ENCODE data around the gene BIRC6.

DNA sequence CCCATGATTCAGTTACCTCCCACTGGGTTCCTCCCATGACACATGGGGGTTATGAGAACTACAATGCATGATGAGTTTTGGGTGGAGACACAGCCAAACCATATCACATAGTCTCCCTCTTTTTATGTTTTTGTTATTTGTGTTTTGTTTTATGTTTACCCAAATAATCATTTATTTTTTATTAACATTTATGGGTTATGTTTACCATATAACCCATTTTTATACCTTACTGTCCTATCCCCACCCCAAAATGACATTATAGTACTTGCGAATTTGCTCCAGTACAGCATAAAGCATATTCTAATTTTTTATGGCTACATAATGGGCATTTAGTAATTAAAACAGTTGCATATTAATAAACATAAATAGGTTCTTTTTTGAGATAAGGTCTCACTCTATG, 209.1 kb downstream of the BIRC6 start:
- TF ChIP-seq, protein P1, sequence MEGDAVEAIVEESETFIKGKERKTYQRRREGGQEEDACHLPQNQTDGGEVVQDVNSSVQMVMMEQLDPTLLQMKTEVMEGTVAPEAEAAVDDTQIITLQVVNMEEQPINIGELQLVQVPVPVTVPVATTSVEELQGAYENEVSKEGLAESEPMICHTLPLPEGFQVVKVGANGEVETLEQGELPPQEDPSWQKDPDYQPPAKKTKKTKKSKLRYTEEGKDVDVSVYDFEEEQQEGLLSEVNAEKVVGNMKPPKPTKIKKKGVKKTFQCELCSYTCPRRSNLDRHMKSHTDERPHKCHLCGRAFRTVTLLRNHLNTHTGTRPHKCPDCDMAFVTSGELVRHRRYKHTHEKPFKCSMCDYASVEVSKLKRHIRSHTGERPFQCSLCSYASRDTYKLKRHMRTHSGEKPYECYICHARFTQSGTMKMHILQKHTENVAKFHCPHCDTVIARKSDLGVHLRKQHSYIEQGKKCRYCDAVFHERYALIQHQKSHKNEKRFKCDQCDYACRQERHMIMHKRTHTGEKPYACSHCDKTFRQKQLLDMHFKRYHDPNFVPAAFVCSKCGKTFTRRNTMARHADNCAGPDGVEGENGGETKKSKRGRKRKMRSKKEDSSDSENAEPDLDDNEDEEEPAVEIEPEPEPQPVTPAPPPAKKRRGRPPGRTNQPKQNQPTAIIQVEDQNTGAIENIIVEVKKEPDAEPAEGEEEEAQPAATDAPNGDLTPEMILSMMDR (conservative IDR thresholded peaks at IDR 0.05; ENCODE audit: low read length), result no peak
- no peak for TF ChIP-seq EZH2phosphoT487 (IDR thresholded peaks at IDR 0.05; ENCODE audit: borderline replicate concordance, low read depth, low read length)
